GM19351 (cell line): ENCODE results near the gene SUPT20H.
A peak's percentile ranks its signal among the peaks of the same experiment; 100 is the strongest.

Source experiments
- ATAC-seq: cut with Tn5 transposase; IDR thresholded peaks from one replicate; pipeline ENCODE4 v1.9.1; 2021; ENCODE audit warnings: mild to moderate bottlenecking, moderate library complexity; ENCODE audit not compliant: unreplicated experiment

Gene SUPT20H

GRCh38 chr13:37009692-37010091, 49.8 kb downstream of the SUPT20H start:
- ATAC-seq: no peak

DNA sequence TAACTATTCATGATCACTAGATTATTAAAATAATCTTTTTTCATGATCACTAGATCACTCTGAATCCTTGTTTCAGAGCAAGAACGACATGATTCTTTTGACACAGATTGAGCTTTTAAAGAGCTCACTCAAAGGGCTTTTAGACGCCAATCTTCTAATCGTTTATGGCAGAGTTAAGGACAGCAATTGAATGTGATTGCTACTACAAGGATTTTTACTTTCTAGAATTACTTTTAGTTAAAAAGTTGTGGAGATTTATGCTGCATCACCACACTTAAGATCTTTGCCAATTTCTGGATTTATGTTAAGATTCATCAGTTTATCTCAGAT, 57.6 kb downstream of the SUPT20H start:
- no peak for ATAC-seq

- ATAC-seq: peak; percentile 62
Observed at GRCh38 chr13:36999054-36999714, 60.3 kb downstream of the SUPT20H start, which contains the start of gene ALG5. ALG5 (minus strand) TSS chr13:36999340; CDS start chr13:36999300, 40 bp downstream.

GRCh38 chr13:36998624-36999041, 60.9 kb downstream of the SUPT20H start:
- ATAC-seq: no peak

DNA sequence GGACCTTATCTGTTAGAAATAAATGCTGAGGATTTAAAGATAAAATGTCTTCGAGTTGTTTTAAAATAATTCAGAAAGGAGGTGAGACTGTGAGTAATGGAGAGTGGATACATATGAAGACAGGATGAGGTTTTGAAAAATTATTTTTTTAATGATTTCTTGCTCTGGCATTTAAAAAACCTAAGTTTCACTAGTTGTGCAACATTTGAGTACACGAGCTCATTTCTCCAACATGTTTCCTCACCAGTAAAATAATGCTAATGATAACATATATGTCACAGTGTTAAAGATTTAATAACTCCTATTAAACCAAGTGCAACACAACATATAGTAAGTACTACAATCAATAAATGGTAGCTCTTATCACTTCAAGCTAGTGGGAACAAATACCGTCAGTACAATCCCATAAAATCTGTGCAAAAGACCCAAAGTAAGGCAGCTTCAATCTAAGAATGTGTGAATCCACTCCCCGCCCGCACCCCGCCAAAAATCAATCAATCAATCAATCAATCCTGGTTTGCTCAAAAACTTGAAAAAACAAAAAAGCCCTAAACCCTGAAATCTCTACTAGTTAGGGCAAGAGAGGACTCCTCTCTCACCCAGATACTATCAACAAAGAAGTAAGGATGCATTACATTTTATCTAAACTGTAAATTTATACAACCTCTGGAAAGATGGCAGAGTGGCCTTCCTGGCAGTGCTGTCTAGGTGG, 61.6 kb downstream of the SUPT20H start:
- ATAC-seq: no peak

DNA sequence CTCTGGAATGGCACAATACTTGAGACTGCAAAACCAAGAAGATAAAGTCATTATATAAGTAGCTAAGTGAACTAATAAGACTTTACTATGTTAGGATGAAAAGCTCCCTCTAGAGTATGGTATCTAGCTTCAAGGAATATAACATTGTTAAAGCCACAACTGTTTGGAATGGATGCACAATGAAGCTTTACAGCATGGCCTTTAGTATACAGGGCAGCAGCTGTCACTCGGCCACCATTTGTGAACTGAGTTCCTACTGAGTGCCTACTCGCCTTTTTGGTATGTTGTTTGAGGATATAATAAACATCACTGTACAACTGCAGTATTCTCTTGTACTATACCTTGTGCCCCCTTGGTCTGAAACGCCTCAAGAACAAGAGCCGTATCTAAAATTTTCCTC, 67.1 kb downstream of the SUPT20H start:
- no peak for ATAC-seq

DNA sequence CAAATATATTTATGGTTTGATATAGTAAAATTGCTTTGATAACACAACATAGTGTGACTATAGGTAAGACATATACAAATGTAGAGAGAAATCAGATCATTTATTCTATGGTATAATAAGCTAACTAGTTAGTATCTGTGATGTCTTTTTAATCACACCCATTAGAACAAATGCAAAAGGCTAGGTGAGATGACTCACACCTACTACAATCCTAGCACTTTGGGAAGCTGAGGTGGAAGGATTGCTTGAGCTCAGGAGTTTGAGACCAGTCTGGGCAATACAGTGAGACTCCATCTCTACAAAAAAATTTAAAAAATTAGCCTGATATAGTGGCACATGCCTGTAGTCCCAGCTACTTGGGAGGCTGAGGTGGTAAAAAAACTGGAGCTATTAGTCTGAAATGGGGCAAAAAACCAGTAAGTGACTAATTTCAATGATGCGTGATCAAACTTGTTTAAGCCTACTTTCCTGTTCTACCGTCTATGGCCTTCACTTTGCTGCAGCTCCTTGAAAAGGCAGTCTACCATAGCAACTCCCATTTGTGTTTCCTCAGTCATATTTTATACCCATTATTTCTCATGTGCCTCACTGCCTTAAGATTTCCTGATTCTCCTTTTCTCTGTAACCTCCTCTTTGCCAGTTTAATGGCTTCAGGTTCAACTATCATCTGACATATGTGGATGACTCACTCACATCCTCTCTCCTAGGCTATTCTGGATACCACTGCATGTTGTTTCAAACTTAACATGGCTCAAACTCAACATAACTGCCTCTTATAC, 72.8 kb downstream of the SUPT20H start:
- ATAC-seq: no peak

- ATAC-seq: no peak
Observed at GRCh38 chr13:36981156-36981743, 78.2 kb downstream of the SUPT20H start.

GRCh38 chr13:36979361-36980050, 80.0 kb downstream of the SUPT20H start:
- no peak for ATAC-seq

DNA sequence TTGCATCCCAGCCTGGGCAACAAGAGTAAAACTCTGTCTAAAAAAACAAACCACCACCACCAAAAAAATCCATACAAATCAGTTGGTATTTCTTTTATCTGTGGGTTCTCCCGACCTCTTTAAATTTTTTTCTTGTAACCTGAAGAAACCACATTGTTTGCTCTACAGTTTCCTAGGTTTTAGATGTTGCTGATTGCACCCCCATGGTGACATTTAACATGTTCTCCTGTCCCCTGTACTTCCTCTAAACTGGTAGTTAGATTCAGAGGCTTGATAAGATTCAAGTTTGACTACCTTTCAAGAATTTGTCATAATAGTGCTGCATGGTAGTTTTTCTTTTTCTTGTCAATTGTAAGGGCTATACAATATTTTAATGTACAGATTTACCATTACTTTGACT, 84.3 kb downstream of the SUPT20H start:
- no peak for ATAC-seq

DNA sequence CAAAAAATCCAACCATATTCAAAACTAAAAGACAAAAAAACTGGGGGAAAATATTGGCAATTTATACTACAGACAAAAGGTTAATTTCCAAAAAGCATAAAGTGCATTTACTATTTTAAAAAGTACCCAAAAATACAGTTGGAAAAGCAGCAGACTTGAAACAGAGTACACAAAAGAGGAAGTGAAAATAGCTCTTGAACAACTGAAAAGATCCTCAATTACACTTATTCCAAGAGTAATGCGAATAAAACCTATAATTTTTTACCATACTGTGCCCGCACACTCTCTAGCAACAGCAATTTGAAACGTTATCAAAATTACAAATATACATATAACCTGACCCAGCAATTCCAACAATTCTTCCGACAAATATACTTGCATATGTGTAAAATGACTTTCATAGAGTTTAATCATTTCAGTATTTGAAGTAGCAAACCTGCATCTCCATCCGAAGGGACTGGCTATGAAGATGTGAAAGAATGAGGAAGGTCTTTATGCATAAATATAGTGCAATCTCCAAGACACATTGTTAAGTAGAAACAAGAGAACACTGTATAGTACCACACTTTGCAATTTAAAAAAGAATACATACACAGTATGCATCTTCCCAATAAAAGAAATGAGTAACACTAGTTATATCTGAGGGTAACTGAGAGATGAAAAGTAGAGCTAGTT, 85.7 kb downstream of the SUPT20H start:
- ATAC-seq: peak; percentile 88

DNA sequence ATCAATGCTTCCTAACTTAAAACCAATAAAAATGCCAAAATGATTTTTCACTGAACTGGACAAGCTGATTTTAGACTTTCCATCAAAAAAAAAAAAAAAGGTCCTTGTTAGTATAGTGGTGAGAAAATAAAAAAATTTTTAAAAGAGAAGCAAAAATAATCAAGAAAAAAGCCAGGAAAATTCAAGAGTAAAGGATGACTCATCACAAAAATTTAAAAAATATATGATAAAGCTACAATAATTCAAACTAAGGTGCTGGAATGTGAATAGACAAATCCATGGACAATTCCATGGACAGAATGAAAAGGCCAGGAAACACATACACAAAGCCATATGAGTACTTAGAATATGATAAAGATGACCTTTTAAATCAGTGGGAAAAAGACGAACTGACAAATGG, 86.5 kb downstream of the SUPT20H start:
- no peak for ATAC-seq

- no peak for ATAC-seq
Observed at GRCh38 chr13:36966404-36966803, 93.1 kb downstream of the SUPT20H start.

DNA sequence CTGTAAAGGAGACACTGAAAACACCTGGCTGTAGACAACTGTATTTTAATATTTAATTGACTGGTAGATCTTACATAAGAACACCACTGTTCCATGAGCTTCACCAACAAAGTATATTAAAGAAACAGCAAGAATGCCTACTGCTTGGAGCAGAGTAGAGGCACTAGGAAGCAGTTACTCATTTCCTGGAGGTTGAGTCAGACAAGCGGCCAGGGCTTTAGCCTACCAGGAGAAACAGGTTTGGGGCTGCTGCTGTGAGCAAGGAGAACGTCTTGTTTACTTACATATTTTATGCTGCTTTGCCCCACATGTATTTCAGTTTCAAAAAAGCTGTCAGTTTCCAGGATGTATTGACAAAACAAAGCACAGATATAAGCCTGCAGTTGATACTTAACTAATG, 93.7 kb downstream of the SUPT20H start:
- ATAC-seq: no peak

DNA sequence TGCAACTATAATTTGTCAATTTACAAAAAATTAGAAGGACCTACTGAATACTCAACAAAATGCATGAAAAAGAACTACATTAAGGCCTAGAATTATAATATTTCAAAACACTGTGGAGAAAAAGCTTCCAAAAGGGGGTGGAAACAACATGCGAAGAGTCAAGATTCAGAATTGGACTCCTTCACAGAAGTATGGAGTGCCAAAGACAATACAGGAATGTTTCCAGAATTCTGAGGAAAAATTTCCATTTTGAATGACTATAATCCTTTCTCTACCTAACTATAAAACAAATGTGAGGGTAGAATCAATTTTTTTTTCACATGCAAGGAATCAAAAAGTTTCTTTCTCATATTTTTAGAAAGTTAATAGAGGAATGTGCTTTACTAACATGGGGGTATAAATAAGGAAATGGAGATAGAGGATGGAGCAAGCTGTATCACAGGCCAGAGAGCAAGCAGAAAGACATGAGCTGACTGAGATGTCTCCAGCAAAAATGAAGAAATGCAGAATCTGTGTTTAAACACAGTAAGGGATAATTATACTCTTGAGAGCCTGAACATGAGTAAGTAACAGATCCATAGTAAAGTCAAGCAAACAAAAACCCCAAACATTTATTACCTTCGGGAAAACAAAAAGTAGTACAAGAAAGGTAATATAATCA, 99.9 kb downstream of the SUPT20H start:
- no peak for ATAC-seq
